Measurements from ENCODE around the gene CD44. TPM values are rescaled to one million over a fixed set of nuclear protein-coding genes. Genes with fewer than 3 reads are reported as not detected.

The CD44 gene
- total RNA-seq, 2 experiments from 2014 or later: 518 to 534 TPM

- Mint-ChIP-seq H3K4me1 (peaks cover 89% of the 10 kb centered on the region), H3K27me3 (no peaks in the 10 kb centered on the region), H3K4me3 (peak overlapping the region; percentile 15), H3K9me3 (peaks cover 2% of the 10 kb centered on the region), H3K36me3 (ENCODE audit: low read depth) (peaks cover 82% of the 10 kb centered on the region), H3K27ac (peak overlapping the region; percentile 90)
- POLR2A ChIA-PET: no interaction called here
- CTCF ChIA-PET: interaction anchor here (1.0 to 3.1 kb wide), 8 partner anchors 10 to 128 kb away, joined by 3 to 13 read pairs (median 3); no protein-coding TSS in a partner anchor
- no peak for DNase-seq
Measured at GRCh38 chr11:35178067-35178805, 39.3 kb downstream of the CD44 start.

GRCh38 chr11:35178873-35179272 lies 39.9 kb downstream of the CD44 start:
- H3K27me3 Mint-ChIP-seq: no peaks in the 10 kb centered on the region
- H3K36me3 Mint-ChIP-seq (ENCODE audit: low read depth): peaks cover 83% of the 10 kb centered on the region
- peaks cover 2% of the 10 kb centered on the region for H3K9me3 Mint-ChIP-seq
- ChIA-PET POLR2A (no interaction called here), CTCF (interaction anchor here (1.1 to 3.1 kb wide), 5 partner anchors 11 to 57 kb away, joined by 3 to 13 read pairs (median 3); no protein-coding TSS in a partner anchor)
- H3K4me3 Mint-ChIP-seq: no peak overlapping the region
- DNase-seq: no peak
- H3K4me1 Mint-ChIP-seq: peaks cover 89% of the 10 kb centered on the region
- H3K27ac Mint-ChIP-seq: peak overlapping the region; percentile 90

GRCh38 chr11:35179466-35180135 lies 40.6 kb downstream of the CD44 start:
- Mint-ChIP-seq H3K36me3 (ENCODE audit: low read depth) (peaks cover 83% of the 10 kb centered on the region), H3K27me3 (no peaks in the 10 kb centered on the region), H3K4me1 (peaks cover 82% of the 10 kb centered on the region), H3K9me3 (peaks cover 2% of the 10 kb centered on the region), H3K27ac (peak overlapping the region; percentile 90), H3K4me3 (no peak overlapping the region)
- ChIA-PET CTCF (interaction anchor here (1.3 to 1.5 kb wide), 3 partner anchors 16 to 40 kb away, joined by 3 to 5 read pairs (median 3); no protein-coding TSS in a partner anchor), POLR2A (no interaction called here)
- no peak for DNase-seq

GRCh38 chr11:35180317-35181233 lies 41.6 kb downstream of the CD44 start:
- Mint-ChIP-seq H3K36me3 (ENCODE audit: low read depth) (peaks cover 84% of the 10 kb centered on the region), H3K9me3 (peaks cover 2% of the 10 kb centered on the region), H3K27ac (peak overlapping the region; percentile 90), H3K27me3 (no peaks in the 10 kb centered on the region), H3K4me3 (no peak overlapping the region), H3K4me1 (peaks cover 79% of the 10 kb centered on the region)
- DNase-seq: no peak
- ChIA-PET CTCF (interaction anchor here (1.1 to 1.5 kb wide), 2 partner anchors 16 to 39 kb away, joined by 3 to 5 read pairs; no protein-coding TSS in a partner anchor), POLR2A (no interaction called here)

- Mint-ChIP-seq H3K4me1 (peaks cover 68% of the 10 kb centered on the region), H3K9me3 (peaks cover 2% of the 10 kb centered on the region), H3K36me3 (ENCODE audit: low read depth) (peaks cover 87% of the 10 kb centered on the region), H3K27ac (no peak overlapping the region), H3K27me3 (no peaks in the 10 kb centered on the region), H3K4me3 (no peak overlapping the region)
- CTCF ChIA-PET: interaction anchor here (0.6 to 2.0 kb wide), 5 partner anchors 10 to 163 kb away, joined by 3 to 7 read pairs (median 4); no protein-coding TSS in a partner anchor
- POLR2A ChIA-PET: no interaction called here
- DNase-seq: no peak
Measured at GRCh38 chr11:35182317-35182939, 43.5 kb downstream of the CD44 start.

- no peaks in the 10 kb centered on the region for H3K27me3 Mint-ChIP-seq
- no peak for DNase-seq
- H3K9me3 Mint-ChIP-seq: peaks cover 2% of the 10 kb centered on the region
- ChIA-PET CTCF (interaction anchor here (0.7 to 2.0 kb wide), 7 partner anchors 9 to 165 kb away, joined by 3 to 7 read pairs (median 4); no protein-coding TSS in a partner anchor), POLR2A (no interaction called here)
- H3K4me1 Mint-ChIP-seq: peaks cover 64% of the 10 kb centered on the region
- peak overlapping the region; percentile 46 for H3K27ac Mint-ChIP-seq
- H3K4me3 Mint-ChIP-seq: no peak overlapping the region
- H3K36me3 Mint-ChIP-seq (ENCODE audit: low read depth): peaks cover 87% of the 10 kb centered on the region
Measured at GRCh38 chr11:35183326-35183925, 44.5 kb downstream of the CD44 start.

- Mint-ChIP-seq H3K27ac (peak overlapping the region; percentile 81), H3K4me3 (no peak overlapping the region), H3K4me1 (peaks cover 57% of the 10 kb centered on the region), H3K27me3 (no peaks in the 10 kb centered on the region), H3K9me3 (peaks cover 2% of the 10 kb centered on the region), H3K36me3 (ENCODE audit: low read depth) (peaks cover 87% of the 10 kb centered on the region)
- CTCF ChIA-PET: no interaction called here
- POLR2A ChIA-PET: no interaction called here
- no peak for DNase-seq
Measured at GRCh38 chr11:35185696-35186095, 46.7 kb downstream of the CD44 start.

GRCh38 chr11:35187996-35188395 lies 49.0 kb downstream of the CD44 start:
- Mint-ChIP-seq H3K27ac (no peak overlapping the region), H3K9me3 (peaks cover 2% of the 10 kb centered on the region), H3K4me1 (peaks cover 60% of the 10 kb centered on the region), H3K27me3 (no peaks in the 10 kb centered on the region), H3K4me3 (no peak overlapping the region), H3K36me3 (ENCODE audit: low read depth) (peaks cover 92% of the 10 kb centered on the region)
- ChIA-PET POLR2A (no interaction called here), CTCF (no interaction called here)
- DNase-seq: no peak

GRCh38 chr11:35190804-35191348 lies 51.9 kb downstream of the CD44 start:
- no peak for DNase-seq

GRCh38 chr11:35192347-35192746 lies 53.4 kb downstream of the CD44 start:
- CTCF ChIA-PET: interaction anchor here (1.0 to 2.5 kb wide), 3 partner anchors 9 to 24 kb away, joined by 4 to 7 read pairs (median 4); no protein-coding TSS in a partner anchor
- DNase-seq: no peak
- H3K4me3 Mint-ChIP-seq: no peak overlapping the region
- H3K9me3 Mint-ChIP-seq: peaks cover 2% of the 10 kb centered on the region
- no peak overlapping the region for H3K27ac Mint-ChIP-seq
- POLR2A ChIA-PET: no interaction called here
- peaks cover 68% of the 10 kb centered on the region for H3K4me1 Mint-ChIP-seq
- no peaks in the 10 kb centered on the region for H3K27me3 Mint-ChIP-seq
- H3K36me3 Mint-ChIP-seq (ENCODE audit: low read depth): peaks cover 99% of the 10 kb centered on the region

More at GRCh38 chr11:35190804-35191348, 51.9 kb downstream of the CD44 start:
- Mint-ChIP-seq H3K36me3 (ENCODE audit: low read depth) (peaks cover 94% of the 10 kb centered on the region), H3K9me3 (peaks cover 2% of the 10 kb centered on the region), H3K27me3 (no peaks in the 10 kb centered on the region), H3K27ac (no peak overlapping the region), H3K4me3 (no peak overlapping the region), H3K4me1 (peaks cover 67% of the 10 kb centered on the region)
- CTCF ChIA-PET: no interaction called here
- POLR2A ChIA-PET: no interaction called here

- H3K27ac Mint-ChIP-seq: peak overlapping the region; percentile 28
- H3K4me3 Mint-ChIP-seq: no peak overlapping the region
- DNase-seq: no peak
- H3K9me3 Mint-ChIP-seq: peaks cover 5% of the 10 kb centered on the region
- ChIA-PET CTCF (interaction anchor here (1.5 to 2.5 kb wide), 2 partner anchors 10 kb away, joined by 5 to 7 read pairs; no protein-coding TSS in a partner anchor), POLR2A (no interaction called here)
- H3K4me1 Mint-ChIP-seq: peaks cover 70% of the 10 kb centered on the region
- peaks cover 100% of the 10 kb centered on the region for H3K36me3 Mint-ChIP-seq (ENCODE audit: low read depth)
- H3K27me3 Mint-ChIP-seq: no peaks in the 10 kb centered on the region
Measured at GRCh38 chr11:35193767-35194166, 54.8 kb downstream of the CD44 start.

Data from activated CD4-positive, alpha-beta T cell treated with anti-CD3 and anti-CD28 coated beads, Interleukin-2, amount 10 ng/mL, durations not matched to agents 7 days and 5 days (primary cell).